GM23248 (cell line): ENCODE results near the gene VWF.

Experiments used
- EZH2 ChIP-seq: fragments of 200-600 bp; sonication (generic); IDR thresholded peaks from 2 replicates; pipeline ENCODE4 v1.6.1; 2018; ENCODE audit warnings: antibody characterized with exemption, mild to moderate bottlenecking; ENCODE audit not compliant: insufficient read depth, poor library complexity, severe bottlenecking
- EZH2phosphoT487 ChIP-seq: fragments of 200-600 bp; sonication (generic); IDR thresholded peaks from 2 replicates; pipeline ENCODE4 v1.6.1; 2018; ENCODE audit warnings: antibody characterized with exemption, moderate library complexity, mild to moderate bottlenecking, low read depth; ENCODE audit not compliant: insufficient read depth

DNA sequence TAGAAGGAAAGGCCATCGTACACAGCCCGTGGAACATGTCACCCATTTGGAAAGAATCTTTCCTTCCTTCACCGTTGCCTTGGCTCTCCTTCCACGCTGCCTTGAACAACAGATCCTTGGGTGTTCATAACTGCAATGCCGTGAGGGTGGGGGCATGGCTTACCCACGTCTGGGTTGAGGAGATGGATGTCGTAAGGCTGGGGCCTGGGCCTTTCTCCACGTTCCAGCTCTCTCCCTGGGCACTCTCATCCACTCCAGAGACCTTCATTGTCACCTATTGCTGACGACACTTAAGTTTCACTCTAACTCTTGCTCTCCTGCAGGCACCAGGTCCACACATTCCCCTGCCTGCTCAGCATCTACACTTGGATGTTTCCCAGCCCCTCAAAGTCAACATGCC, 198.8 kb downstream of the VWF start:
- TF ChIP-seq EZH2 (no peak), EZH2phosphoT487 (no peak)
